HEK293T (cell line): ENCODE data around the gene MACROD1.

Source experiments
- CTCF ChIA-PET: fragments of 350-600 bp; formaldehyde crosslinking; extraction: SDS; loops from one replicate; lab custom pipeline; 2021; ENCODE audit warnings: antibody characterized with exemption, inconsistent platforms; lab: Yijun Ruan, JAX
- POLR2A ChIA-PET: fragments of 350-600 bp; formaldehyde crosslinking; extraction: SDS; loops from one replicate; lab custom pipeline; 2020; ENCODE audit warnings: antibody characterized with exemption, inconsistent platforms; lab: Yijun Ruan, JAX
- DNase-seq: peaks from one replicate; pipeline ENCODE4 v3.0.0; 2012; ENCODE audit warnings: mixed read lengths; ENCODE audit errors: extremely low spot score
- ARNT ChIP-seq: fragments of 450-650 bp; IDR thresholded peaks from 2 replicates; pipeline ENCODE4 v1.6.1; 2017; ENCODE audit warnings: mild to moderate bottlenecking
- BHLHE40 ChIP-seq: fragments of 450-650 bp; IDR thresholded peaks from 2 replicates; pipeline ENCODE4 v1.6.1; 2016; ENCODE audit warnings: mild to moderate bottlenecking, moderate library complexity, borderline replicate concordance
- CTBP1 ChIP-seq: fragments of 450-650 bp; IDR thresholded peaks from 2 replicates; pipeline ENCODE4 v1.6.1; 2016; ENCODE audit warnings: borderline replicate concordance
- ELF4 ChIP-seq: fragments of 450-650 bp; IDR thresholded peaks from 2 replicates; pipeline ENCODE4 v1.6.1; 2017; ENCODE audit warnings: antibody characterized with exemption
- FOXA1 ChIP-seq: fragments of 450-650 bp; IDR thresholded peaks from 2 replicates; pipeline ENCODE4 v1.6.1; 2016; ENCODE audit warnings: mild to moderate bottlenecking
- FOXK2 ChIP-seq: fragments of 450-650 bp; IDR thresholded peaks from 2 replicates; pipeline ENCODE4 v1.6.1; 2016; ENCODE audit warnings: mild to moderate bottlenecking
- FOXM1 ChIP-seq: fragments of 450-650 bp; IDR thresholded peaks from 2 replicates; pipeline ENCODE4 v1.6.1; 2017; ENCODE audit warnings: mild to moderate bottlenecking, borderline replicate concordance
- HDGF ChIP-seq: fragments of 450-650 bp; IDR thresholded peaks from 2 replicates; pipeline ENCODE4 v1.6.1; 2017; ENCODE audit warnings: antibody characterized with exemption, borderline replicate concordance
- L3MBTL2 ChIP-seq: fragments of 450-650 bp; conservative IDR thresholded peaks from 2 replicates; pipeline ENCODE4 v1.6.1; 2016; ENCODE audit warnings: mild to moderate bottlenecking
- LEF1 ChIP-seq: fragments of 450-650 bp; IDR thresholded peaks from 2 replicates; pipeline ENCODE4 v1.6.1; 2017; ENCODE audit warnings: mild to moderate bottlenecking, borderline replicate concordance
- NFRKB ChIP-seq: fragments of 450-650 bp; IDR thresholded peaks from 2 replicates; pipeline ENCODE4 v1.6.1; 2016; ENCODE audit warnings: mild to moderate bottlenecking, moderate library complexity
- PKNOX1 ChIP-seq: fragments of 450-650 bp; IDR thresholded peaks from 2 replicates; pipeline ENCODE4 v1.6.1; 2016
- SP1 ChIP-seq: fragments of 450-650 bp; IDR thresholded peaks from 2 replicates; pipeline ENCODE4 v1.6.1; 2017
- SUZ12 ChIP-seq: fragments of 450-650 bp; IDR thresholded peaks from 2 replicates; pipeline ENCODE4 v1.6.1; 2016; ENCODE audit warnings: mild to moderate bottlenecking
- TARDBP ChIP-seq: fragments of 450-650 bp; IDR thresholded peaks from 2 replicates; pipeline ENCODE4 v1.6.1; 2016
- ZNF384 ChIP-seq: fragments of 450-650 bp; IDR thresholded peaks from 2 replicates; pipeline ENCODE4 v1.6.1; 2016

Gene MACROD1

GRCh38 chr11:64001484-64002420 is 164.2 kb downstream of the MACROD1 start:
- no peak for TF ChIP-seq ZNF384
- ChIA-PET POLR2A (no interaction called here), CTCF (interaction anchor here (0.7 to 1.0 kb wide), 2 partner anchors 146 to 150 kb away, joined by 3 read pairs; no protein-coding TSS in a partner anchor)
- no peak for DNase-seq

GRCh38 chr11:64000740-64001483 is 165.0 kb downstream of the MACROD1 start:
- no peak for TF ChIP-seq SP1
- no peak for TF ChIP-seq L3MBTL2
- no peak for TF ChIP-seq PKNOX1
- TF ChIP-seq ARNT: no peak
- no peak for TF ChIP-seq LEF1
- no peak for TF ChIP-seq SUZ12
- POLR2A ChIA-PET: no interaction called here
- no peak for DNase-seq
- CTCF ChIA-PET: interaction anchor here (0.7 to 1.0 kb wide), 2 partner anchors 147 to 150 kb away, joined by 3 read pairs; no protein-coding TSS in a partner anchor

GRCh38 chr11:64000026-64000739 is 165.7 kb downstream of the MACROD1 start:
- TF ChIP-seq SP1 (no peak), CTBP1 (no peak), HDGF (no peak), FOXA1 (no peak), BHLHE40 (no peak)
- POLR2A ChIA-PET: no interaction called here
- CTCF ChIA-PET: no interaction called here
- no peak for DNase-seq

GRCh38 chr11:63999349-64000025 is 166.4 kb downstream of the MACROD1 start:
- TF ChIP-seq HDGF (no peak), SUZ12 (no peak), ELF4 (no peak), FOXK2 (no peak), LEF1 (no peak), BHLHE40 (no peak)
- no peak for DNase-seq
- ChIA-PET POLR2A (no interaction called here), CTCF (no interaction called here)

- no peak for DNase-seq
- POLR2A ChIA-PET: interaction anchor here (1.0 kb wide), 1 partner anchor 33 kb away, joined by 3 read pairs; no protein-coding TSS in a partner anchor
- CTCF ChIA-PET: no interaction called here
- TF ChIP-seq LEF1 (no peak), L3MBTL2 (no peak), ELF4 (no peak), ZNF384 (no peak), FOXM1 (no peak), PKNOX1 (no peak), BHLHE40 (no peak), CTBP1 (no peak), NFRKB (no peak), SP1 (no peak), ARNT (no peak), SUZ12 (no peak), TARDBP (no peak), FOXK2 (no peak), HDGF (no peak)
These were observed 167.2 kb downstream of the MACROD1 start for GRCh38 chr11:63998558-63999348.
